DOHH2 (cell line): ENCODE results near the gene PLB1.

Experiments
- CTCF ChIP-seq: fragments of 200-600 bp; sonication (generic); IDR thresholded peaks from one replicate; pipeline ENCODE4 v1.5.1; 2014; ENCODE audit warnings: antibody characterized with exemption, mild to moderate bottlenecking, low read depth, low read length; ENCODE audit not compliant: poor library complexity, severe bottlenecking
- EZH2phosphoT487 ChIP-seq: fragments of 200-600 bp; sonication (generic); IDR thresholded peaks from 2 replicates; pipeline ENCODE4 v1.6.1; 2017; ENCODE audit warnings: borderline replicate concordance, mild to moderate bottlenecking, antibody characterized with exemption, low read length, moderate library complexity, mixed read lengths

DNA sequence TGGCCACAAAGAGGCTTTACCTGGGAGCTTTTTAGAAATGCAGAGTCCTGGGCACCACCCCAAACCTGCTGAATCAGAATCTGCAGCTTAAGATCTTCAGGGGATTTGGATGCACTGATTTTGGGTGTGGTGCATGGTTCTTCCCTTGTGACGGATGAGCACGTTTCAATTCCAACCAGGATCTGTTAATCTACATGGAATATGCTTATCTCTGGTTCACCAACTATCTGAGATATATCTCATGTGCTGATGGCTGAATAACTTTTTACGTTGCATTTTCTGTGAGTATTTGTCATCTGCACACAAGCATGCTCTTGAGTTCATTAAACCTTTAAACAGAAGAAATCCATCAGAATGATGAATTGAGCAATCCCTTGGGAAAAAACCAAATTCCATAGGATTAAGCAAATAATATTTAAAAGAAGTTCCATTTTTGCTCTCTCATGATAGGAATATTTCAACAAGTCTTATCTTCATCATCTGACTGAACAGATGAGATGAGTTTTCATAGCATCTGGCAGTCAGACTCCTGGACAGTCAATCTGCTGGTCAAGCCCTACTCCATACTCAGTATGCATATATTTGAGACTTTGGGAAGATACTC lies 120.6 kb downstream of the PLB1 start:
- TF ChIP-seq CTCF, result no peak
- TF ChIP-seq EZH2phosphoT487, result no peak
